ENCODE results near the gene ELMO1. TPM values are rescaled to one million over a fixed set of nuclear protein-coding genes. Genes with fewer than 3 reads are reported as not detected.

The ELMO1 gene
- total RNA-seq, 1 donor from 2014 or later: 53.8 TPM

DNA sequence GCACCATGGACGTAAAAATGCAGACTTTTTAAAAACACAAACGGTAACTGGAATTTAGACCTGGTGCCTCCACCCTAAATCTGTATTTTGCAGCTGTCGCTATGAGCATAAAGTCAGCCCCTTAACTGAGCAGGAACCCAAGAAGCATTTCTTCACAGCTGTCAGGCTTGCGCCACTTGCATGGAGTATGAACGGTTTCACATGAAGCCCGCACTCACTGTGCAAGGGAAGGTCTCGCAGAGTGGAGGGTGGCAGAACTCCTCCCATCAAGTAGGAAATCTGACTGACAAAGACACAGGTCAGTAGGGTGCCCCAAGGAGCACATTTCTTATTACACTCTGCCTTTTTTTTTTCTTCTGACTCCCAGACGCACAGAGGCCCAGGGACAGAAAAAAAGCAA, 58.5 kb downstream of the ELMO1 start:
- TF ChIP-seq, protein P1, sequence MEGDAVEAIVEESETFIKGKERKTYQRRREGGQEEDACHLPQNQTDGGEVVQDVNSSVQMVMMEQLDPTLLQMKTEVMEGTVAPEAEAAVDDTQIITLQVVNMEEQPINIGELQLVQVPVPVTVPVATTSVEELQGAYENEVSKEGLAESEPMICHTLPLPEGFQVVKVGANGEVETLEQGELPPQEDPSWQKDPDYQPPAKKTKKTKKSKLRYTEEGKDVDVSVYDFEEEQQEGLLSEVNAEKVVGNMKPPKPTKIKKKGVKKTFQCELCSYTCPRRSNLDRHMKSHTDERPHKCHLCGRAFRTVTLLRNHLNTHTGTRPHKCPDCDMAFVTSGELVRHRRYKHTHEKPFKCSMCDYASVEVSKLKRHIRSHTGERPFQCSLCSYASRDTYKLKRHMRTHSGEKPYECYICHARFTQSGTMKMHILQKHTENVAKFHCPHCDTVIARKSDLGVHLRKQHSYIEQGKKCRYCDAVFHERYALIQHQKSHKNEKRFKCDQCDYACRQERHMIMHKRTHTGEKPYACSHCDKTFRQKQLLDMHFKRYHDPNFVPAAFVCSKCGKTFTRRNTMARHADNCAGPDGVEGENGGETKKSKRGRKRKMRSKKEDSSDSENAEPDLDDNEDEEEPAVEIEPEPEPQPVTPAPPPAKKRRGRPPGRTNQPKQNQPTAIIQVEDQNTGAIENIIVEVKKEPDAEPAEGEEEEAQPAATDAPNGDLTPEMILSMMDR (IDR thresholded peaks at IDR 0.05): no peak
- Histone ChIP-seq H3K27ac (no peak overlapping the region), H3K4me3 (no peak overlapping the region), H3K9me3 (no peaks in the 10 kb centered on the region), H3K27me3 (no peaks in the 10 kb centered on the region), H3K36me3 (no peaks in the 10 kb centered on the region), H3K4me1 (peaks cover 40% of the 10 kb centered on the region)
- DNase-seq: peak; percentile 69
- peak; percentile 65 for ATAC-seq
- intact Hi-C loops (cut with DNase I): no loop called here

DNA sequence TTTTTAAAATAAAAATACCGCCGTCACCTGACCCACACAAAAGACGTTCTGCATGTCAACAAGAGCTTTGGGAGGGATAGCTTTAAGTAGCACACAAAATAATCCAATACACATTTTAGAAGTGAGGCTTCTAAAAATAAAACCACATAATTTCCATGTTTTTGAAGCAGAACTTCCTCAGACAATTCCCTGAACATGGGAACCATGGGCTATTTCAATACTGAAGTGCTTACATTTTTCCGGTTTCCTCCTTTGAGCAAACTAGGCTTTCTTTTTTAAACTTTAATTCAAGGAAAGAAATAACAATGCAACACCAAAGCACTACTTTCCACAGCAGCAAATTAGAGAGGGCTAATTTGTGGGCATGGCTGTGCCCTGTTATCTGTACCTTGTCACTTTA, 59.9 kb downstream of the ELMO1 start:
- DNase-seq (no peak), ATAC-seq (no peak)
- no peak overlapping the region for H3K27ac ChIP-seq
- no peaks in the 10 kb centered on the region for H3K27me3 ChIP-seq
- no peaks in the 10 kb centered on the region for H3K36me3 ChIP-seq
- intact Hi-C loops (cut with DNase I): no loop called here
- TF ChIP-seq, protein P1 (IDR thresholded peaks at IDR 0.05): no peak
- H3K4me1 ChIP-seq: peaks cover 41% of the 10 kb centered on the region
- H3K4me3 ChIP-seq: no peak overlapping the region
- no peaks in the 10 kb centered on the region for H3K9me3 ChIP-seq

DNA sequence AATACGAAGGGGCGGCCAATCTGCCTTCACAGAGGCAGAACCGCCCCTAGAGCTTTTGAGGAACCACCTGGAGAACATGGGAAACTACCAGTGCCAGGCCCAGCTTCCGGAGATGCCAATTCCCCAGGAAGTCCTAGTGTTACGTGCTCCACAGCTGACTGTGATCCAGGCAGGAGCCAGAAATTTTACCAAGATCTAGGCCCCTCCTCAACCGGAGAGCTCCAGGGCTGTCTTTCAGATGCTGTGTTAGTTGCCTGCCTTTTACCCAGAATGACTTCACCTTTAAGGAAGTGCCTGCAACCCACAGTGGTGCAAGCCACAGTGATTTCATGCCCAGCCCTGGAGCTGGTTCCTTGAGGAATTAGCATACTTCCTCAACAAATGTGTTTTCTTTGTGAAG, 62.9 kb downstream of the ELMO1 start:
- Histone ChIP-seq H3K27me3 (no peaks in the 10 kb centered on the region), H3K9me3 (no peaks in the 10 kb centered on the region), H3K4me3 (no peak overlapping the region), H3K36me3 (no peaks in the 10 kb centered on the region), H3K4me1 (peaks cover 27% of the 10 kb centered on the region), H3K27ac (peak overlapping the region; percentile 20)
- ATAC-seq (peak; percentile 84), DNase-seq (peak; percentile 76)
- intact Hi-C loops (cut with DNase I): no loop called here
- TF ChIP-seq, protein P1 (IDR thresholded peaks at IDR 0.05): no peak

DNA sequence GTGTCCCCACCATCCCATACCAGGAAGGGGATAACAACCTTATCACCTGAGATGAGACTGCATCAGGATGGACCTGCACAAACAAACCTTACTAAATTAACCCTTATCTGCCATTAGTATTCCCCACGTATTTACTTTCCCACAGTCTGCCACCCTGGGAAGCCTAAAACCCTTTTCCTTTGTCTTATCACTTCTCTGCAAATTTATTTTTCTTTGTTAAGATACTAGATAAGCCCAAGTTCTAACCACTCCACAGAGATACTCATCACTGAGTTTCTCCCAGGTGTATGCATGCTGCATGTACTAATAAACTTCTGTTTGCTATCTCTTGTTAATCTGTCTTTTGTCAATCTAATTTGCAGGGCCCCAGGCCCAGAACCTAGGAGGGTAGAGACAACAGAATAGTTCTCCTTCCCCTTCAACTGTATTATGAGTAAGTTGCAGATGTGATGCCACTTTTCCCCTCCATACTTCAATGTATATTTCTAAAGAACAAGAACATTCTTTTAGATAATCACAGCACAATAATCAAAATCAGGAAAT, 66.0 kb downstream of the ELMO1 start:
- H3K27ac ChIP-seq: no peak overlapping the region
- TF ChIP-seq, protein P1 (IDR thresholded peaks at IDR 0.05): no peak
- no peaks in the 10 kb centered on the region for H3K9me3 ChIP-seq
- H3K27me3 ChIP-seq: no peaks in the 10 kb centered on the region
- no peak for DNase-seq
- H3K36me3 ChIP-seq: no peaks in the 10 kb centered on the region
- H3K4me3 ChIP-seq: no peak overlapping the region
- intact Hi-C loops (cut with DNase I): no loop called here
- H3K4me1 ChIP-seq: peaks cover 17% of the 10 kb centered on the region
- no peak for ATAC-seq

DNA sequence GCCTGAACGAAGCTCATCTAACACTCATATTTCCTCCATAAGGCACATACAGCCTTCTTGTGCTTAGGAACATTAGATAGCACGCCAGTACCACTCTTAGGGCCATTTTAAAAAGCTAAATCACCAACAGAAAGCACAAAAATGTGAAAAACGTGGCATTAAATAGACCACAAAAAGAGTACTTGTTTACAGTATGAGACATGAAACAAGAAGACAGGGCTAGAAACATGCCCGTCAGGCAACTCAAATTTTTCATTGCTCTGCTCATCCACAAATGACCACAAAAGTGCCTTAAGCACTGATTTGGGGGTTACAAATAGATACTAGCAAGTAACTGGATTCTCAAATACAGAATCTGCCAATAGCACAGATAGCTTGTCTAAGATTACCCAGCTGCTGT, 67.8 kb downstream of the ELMO1 start:
- TF ChIP-seq, protein P1 (IDR thresholded peaks at IDR 0.05): no peak
- intact Hi-C loops (cut with DNase I): no loop called here
- Histone ChIP-seq H3K9me3 (no peaks in the 10 kb centered on the region), H3K4me3 (no peak overlapping the region), H3K27ac (no peak overlapping the region), H3K4me1 (peaks cover 8% of the 10 kb centered on the region), H3K27me3 (no peaks in the 10 kb centered on the region), H3K36me3 (no peaks in the 10 kb centered on the region)
- DNase-seq (no peak), ATAC-seq (no peak)
